Cardiac fibroblast (primary cell): ENCODE results near the gene SP110.
"Not testable (repeated sequence)": the region's sequence is repeated elsewhere in the genome, so short reads cannot be mapped to it uniquely, and the experiment has no call there.

Source experiments
- DNase-seq, 2 donors: peaks; one replicate each; pipeline versions ENCODE4 v3.0.0 to v3.0.0-alpha.2; 2010; ENCODE audit warnings: low read depth in 2 of 2
- H3K4me3 ChIP-seq, 2 donors: replicated peaks in 1 of 2; 1 replicate in 1 of 2; 2 replicates in 1 of 2; pipeline ENCODE4 v1.5.1; 2011; ENCODE audit warnings: low read depth in 2 of 2, low read length in 2 of 2, mild to moderate bottlenecking in 2 of 2, moderate library complexity in 1 of 2
- TF ChIP-seq, protein P1 (sequence below): IDR thresholded peaks from one replicate; pipeline ENCODE4 v1.5.1; 2011; ENCODE audit warnings: low read depth, mild to moderate bottlenecking, low read length, inconsistent platforms

Gene SP110

DNA sequence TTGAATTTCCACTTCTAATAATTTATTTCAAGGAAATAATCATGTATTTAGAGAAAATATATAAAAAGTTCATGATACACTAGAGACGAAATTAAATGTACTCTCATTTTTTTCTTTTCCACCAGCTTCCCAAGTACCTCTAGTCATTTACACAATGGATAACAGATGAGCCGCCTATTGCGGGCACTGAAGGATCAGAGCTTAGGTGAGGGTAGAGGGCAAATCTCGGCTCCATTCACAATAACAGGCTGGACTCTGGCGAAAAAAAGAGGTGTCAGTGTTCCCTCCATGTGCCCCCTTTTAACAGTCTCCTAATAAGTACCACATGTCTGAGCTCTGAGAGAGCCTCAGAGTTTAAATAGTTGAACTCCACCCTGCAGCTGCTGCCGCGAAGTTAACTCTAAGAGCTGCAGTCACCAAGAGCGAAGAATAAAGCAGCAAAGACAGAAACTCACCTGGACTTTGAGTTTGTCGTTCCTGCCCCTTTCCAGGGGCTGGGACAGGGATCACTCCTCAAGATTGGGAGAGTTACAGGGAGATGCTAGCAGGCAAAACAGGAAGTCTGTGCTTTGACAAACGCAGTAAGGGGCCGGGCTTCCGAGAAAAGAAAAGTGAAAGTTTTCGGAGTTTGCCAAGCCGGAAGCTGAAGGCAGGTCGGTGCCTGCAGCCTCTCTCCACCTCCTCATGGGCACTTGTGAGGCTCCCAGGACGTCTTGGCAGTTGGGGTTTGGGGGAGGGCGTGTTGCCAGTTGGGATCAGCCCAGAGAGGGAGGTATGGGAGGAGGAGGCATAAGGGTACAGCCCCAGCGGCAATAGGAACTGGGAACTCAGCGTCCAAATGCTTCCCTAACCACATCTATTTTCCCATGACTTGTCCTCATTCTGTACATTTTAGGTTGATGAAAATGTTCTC, at the start of gene SP110:
TSS of gene SP110 (minus strand) at position 566 of the 913 bp plus-strand sequence. CDS start 3,057 bp downstream, outside the sequence.
- peak within 1 kb of the TSS; percentile 66 to 78 for H3K4me3 ChIP-seq
- peak; percentile 91 to 92 for DNase-seq
- TF ChIP-seq, protein P1, sequence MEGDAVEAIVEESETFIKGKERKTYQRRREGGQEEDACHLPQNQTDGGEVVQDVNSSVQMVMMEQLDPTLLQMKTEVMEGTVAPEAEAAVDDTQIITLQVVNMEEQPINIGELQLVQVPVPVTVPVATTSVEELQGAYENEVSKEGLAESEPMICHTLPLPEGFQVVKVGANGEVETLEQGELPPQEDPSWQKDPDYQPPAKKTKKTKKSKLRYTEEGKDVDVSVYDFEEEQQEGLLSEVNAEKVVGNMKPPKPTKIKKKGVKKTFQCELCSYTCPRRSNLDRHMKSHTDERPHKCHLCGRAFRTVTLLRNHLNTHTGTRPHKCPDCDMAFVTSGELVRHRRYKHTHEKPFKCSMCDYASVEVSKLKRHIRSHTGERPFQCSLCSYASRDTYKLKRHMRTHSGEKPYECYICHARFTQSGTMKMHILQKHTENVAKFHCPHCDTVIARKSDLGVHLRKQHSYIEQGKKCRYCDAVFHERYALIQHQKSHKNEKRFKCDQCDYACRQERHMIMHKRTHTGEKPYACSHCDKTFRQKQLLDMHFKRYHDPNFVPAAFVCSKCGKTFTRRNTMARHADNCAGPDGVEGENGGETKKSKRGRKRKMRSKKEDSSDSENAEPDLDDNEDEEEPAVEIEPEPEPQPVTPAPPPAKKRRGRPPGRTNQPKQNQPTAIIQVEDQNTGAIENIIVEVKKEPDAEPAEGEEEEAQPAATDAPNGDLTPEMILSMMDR: no peak

GRCh38 chr2:230268606-230269243, 48.9 kb upstream of the SP110 start:
- H3K4me3 ChIP-seq: no peak overlapping the region
- TF ChIP-seq, protein P1: no peak
- peak; percentile 14 to 29 for DNase-seq

- TF ChIP-seq, protein P1: no peak
- no peak overlapping the region for H3K4me3 ChIP-seq
- DNase-seq: no peak
Measured at GRCh38 chr2:230267556-230267955, 47.8 kb upstream of the SP110 start.

DNA sequence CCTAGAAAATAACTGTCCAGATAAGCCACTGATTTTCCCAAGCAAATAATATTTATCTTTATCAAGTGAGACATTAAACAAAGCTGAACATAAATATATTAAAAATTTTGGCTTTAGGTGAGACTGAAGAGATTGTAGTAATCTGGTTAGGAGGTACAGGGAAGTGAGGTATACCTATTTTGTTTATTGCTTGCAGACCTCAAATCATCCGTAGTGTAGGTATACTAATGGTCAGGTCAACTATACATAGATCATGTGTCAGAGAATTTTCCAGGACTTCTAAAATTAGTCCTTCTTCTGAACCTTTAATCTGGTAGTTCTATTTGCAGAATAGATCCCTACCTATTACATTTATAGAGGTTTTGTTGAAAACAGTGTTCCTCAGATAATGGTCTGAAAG, 47.3 kb upstream of the SP110 start:
- TF ChIP-seq, protein P1: no peak
- no peak overlapping the region for H3K4me3 ChIP-seq
- no peak for DNase-seq

GRCh38 chr2:230266638-230267037, 46.9 kb upstream of the SP110 start:
- no peak overlapping the region for H3K4me3 ChIP-seq
- TF ChIP-seq, protein P1: no peak
- DNase-seq: peak in 1 of 2 donors; percentile 1

GRCh38 chr2:230264945-230265344, 45.2 kb upstream of the SP110 start:
- DNase-seq, H3K4me3 ChIP-seq: not testable (repeated sequence)

DNA sequence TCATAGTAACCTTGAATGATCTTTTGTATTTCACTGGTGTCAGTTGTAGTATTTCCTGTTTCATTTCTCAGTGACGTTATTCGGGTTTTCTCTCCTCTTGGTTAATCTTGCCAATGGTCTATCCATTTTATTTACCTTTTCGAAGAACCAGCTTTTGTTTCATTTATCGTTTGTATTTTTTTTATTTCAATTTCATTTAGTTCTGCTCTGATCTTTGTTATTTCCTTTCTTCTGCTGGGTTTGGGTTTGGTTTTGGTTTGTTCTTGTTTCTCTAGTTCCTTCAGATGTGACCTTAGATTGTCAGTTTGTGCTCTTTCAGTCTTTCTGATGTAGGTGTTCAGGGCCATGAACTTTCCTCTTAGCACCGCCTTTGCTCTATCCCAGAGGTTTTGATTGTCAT, 42.5 kb upstream of the SP110 start:
- H3K4me3 ChIP-seq: no peak overlapping the region
- no peak for DNase-seq
- TF ChIP-seq, protein P1: no peak
